ENCODE results near the gene PRKRIP1. TPM values are rescaled to one million over a fixed set of nuclear protein-coding genes. Genes with fewer than 3 reads are reported as not detected.

PRKRIP1 gene
- total RNA-seq, 1 experiment from 2014 or later = 24.9 TPM

Small RNA genes within 50 kb of the gene (microRNA-seq; reads per million reads assigned to microRNA genes)
- gene MIR4467 (24.5 reads per million, percentile 45 among the genes with 10 or more reads in this experiment), gene MIR5090 (12.4 reads per million, percentile 34 among the genes with 10 or more reads in this experiment), gene MIR548O (not detected)

Other genes with a start within 250 kb of the PRKRIP1 start
- gene SH2B2, start 109.5 kb upstream of the PRKRIP1 start, total RNA-seq (2021) = 8.6 and 11.3 TPM in 2 replicates
- not detected in 2 replicates for gene SPDYE6, start 39.9 kb upstream of the PRKRIP1 start, total RNA-seq (2021)
- gene ORAI2, start 37.2 kb downstream of the PRKRIP1 start, total RNA-seq (2021) = 35.2 and 37.0 TPM in 2 replicates
- gene ALKBH4, start 68.5 kb downstream of the PRKRIP1 start, total RNA-seq (2021) = 17.0 and 17.7 TPM in 2 replicates
- gene LRWD1, start 68.6 kb downstream of the PRKRIP1 start, total RNA-seq (2021) = 43.8 and 48.5 TPM in 2 replicates
- gene POLR2J, start 82.6 kb downstream of the PRKRIP1 start, total RNA-seq (2021) = 52.2 and 60.9 TPM in 2 replicates
- gene RASA4B, start 121.4 kb downstream of the PRKRIP1 start, total RNA-seq (2021) = 1.8 and 4.6 TPM in 2 replicates
- gene UPK3BL2, start 147.3 kb downstream of the PRKRIP1 start, total RNA-seq (2021) = 4.3 and 7.3 TPM in 2 replicates
- gene SPDYE2, start 154.9 kb downstream of the PRKRIP1 start, total RNA-seq (2021) = not detected in 2 replicates
- gene POLR2J3, start 176.2 kb downstream of the PRKRIP1 start, total RNA-seq (2021) = 22.2 and 23.3 TPM in 2 replicates
- 9.2 and 13.8 TPM in 2 replicates for gene RASA4, start 220.4 kb downstream of the PRKRIP1 start, total RNA-seq (2021)
- 10.4 and 11.4 TPM in 2 replicates for gene UPK3BL1, start 246.4 kb downstream of the PRKRIP1 start, total RNA-seq (2021)

Data from A673 (cell line).